Activated T-cell treated with anti-CD3 and anti-CD28 coated beads, Interleukin-2, amount 50 U/mL, for 24 hours (primary cell): ENCODE measurements around the gene LRRC37B.
"Not testable (repeated sequence)": the region's sequence is repeated elsewhere in the genome, so short reads cannot be mapped to it uniquely, and the experiment has no call there.

ENCODE experiments used
- DNase-seq: peaks from one replicate; pipeline ENCODE4 v3.0.0-alpha.2; 2020
- H3K27ac Mint-ChIP-seq: 2 replicates; pipeline ENCODE4 v1.8.0; 2020; ENCODE audit warnings: mild to moderate bottlenecking, mixed read lengths
- H3K27me3 Mint-ChIP-seq: 2 replicates; pipeline ENCODE4 v1.8.0; 2020; ENCODE audit warnings: mixed read lengths
- H3K36me3 Mint-ChIP-seq: 2 replicates; pipeline ENCODE4 v1.8.0; 2020; ENCODE audit warnings: low read depth, mixed read lengths
- H3K4me1 Mint-ChIP-seq: 2 replicates; pipeline ENCODE4 v1.8.0; 2020; ENCODE audit warnings: low read depth, mixed read lengths
- H3K4me3 Mint-ChIP-seq: 2 replicates; pipeline ENCODE4 v1.8.0; 2020; ENCODE audit warnings: mild to moderate bottlenecking, moderate library complexity, mixed read lengths
- H3K9me3 Mint-ChIP-seq: 2 replicates; pipeline ENCODE4 v1.8.0; 2020; ENCODE audit warnings: mixed read lengths

LRRC37B gene

DNA sequence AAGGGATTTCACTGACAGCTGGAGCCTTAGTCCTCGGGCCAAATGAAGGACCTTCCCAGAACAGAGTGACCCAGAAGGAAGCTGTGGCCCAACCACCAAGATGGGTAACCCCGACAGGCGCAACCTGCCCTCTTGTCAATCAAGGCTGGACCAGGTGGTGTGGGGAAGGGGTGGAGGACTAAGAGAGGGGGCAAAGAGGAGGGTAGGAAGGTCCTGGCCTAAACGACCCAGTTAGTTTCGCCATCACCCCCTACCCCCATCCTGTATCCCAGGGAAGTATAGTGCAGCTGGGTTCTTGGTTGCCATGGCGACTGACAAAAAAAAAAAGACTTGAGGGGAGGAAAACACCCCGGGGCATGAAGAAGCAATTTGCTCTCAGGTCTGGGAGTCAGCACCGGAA lies 54.7 kb downstream of the LRRC37B start:
- H3K4me3 Mint-ChIP-seq, DNase-seq, H3K36me3 Mint-ChIP-seq, H3K9me3 Mint-ChIP-seq, H3K4me1 Mint-ChIP-seq, H3K27me3 Mint-ChIP-seq, H3K27ac Mint-ChIP-seq: not testable (repeated sequence)

DNA sequence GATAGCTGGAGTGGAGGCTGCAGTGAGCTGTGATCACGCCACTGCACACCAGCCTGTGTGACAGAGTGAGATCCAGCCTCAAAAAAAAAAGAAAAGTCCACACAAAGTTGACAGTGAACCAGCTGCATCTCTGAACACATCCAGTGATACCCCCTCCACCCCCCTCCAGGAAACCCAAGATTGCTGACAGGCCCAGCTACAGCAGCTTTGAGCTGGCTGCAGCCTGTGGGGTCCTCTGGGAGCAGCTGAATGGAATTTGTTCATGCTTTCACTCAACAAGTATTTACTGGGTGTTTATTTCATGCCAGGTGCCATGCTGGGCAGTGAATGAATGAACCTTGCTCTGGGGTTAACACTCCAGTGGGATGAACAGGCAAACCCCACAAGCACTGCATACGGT lies 56.9 kb downstream of the LRRC37B start:
- not testable (repeated sequence) for H3K4me1 Mint-ChIP-seq, H3K27me3 Mint-ChIP-seq, H3K4me3 Mint-ChIP-seq

DNA sequence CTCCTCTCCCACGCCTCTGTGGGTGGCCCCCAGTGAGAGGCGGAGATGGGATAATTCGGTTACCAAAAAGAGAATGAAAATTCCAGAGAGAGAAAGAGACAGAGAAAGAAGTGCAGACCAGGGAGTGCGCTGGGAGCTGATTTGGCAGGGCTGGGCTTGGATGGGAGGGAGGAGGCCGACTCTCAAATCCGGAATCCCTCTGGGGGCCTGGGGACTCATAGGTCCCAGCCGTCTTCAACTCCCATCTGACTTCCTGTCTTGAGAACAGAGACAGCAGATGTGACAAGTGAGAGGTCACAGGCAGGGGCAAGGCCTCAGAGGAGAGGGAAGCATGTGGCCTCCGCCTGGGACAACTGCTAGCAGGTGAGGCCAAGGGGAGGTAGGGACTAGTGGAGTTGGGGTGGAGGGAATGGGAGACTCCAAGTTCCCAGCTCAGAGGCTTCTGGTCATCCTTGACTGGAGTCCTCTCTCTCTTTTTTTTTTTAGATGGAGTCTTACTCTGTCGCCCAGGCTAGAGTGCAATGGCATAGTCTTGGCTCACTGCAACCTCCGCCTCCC lies 59.0 kb downstream of the LRRC37B start:
- not testable (repeated sequence) for H3K27ac Mint-ChIP-seq, H3K9me3 Mint-ChIP-seq, H3K4me3 Mint-ChIP-seq, H3K36me3 Mint-ChIP-seq, H3K4me1 Mint-ChIP-seq, DNase-seq, H3K27me3 Mint-ChIP-seq

More for the DNA sequence above, 56.9 kb downstream of the LRRC37B start:
- not testable (repeated sequence) for H3K27ac Mint-ChIP-seq, DNase-seq, H3K9me3 Mint-ChIP-seq, H3K36me3 Mint-ChIP-seq

- H3K4me1 Mint-ChIP-seq, H3K36me3 Mint-ChIP-seq, H3K27me3 Mint-ChIP-seq, H3K9me3 Mint-ChIP-seq: not testable (repeated sequence)
- Mint-ChIP-seq H3K4me3 (peak overlapping the region; percentile 8), H3K27ac (peak overlapping the region; percentile 33)
- DNase-seq: peak; percentile 74
These were observed 59.9 kb downstream of the LRRC37B start for GRCh38 chr17:32066863-32067642.

DNA sequence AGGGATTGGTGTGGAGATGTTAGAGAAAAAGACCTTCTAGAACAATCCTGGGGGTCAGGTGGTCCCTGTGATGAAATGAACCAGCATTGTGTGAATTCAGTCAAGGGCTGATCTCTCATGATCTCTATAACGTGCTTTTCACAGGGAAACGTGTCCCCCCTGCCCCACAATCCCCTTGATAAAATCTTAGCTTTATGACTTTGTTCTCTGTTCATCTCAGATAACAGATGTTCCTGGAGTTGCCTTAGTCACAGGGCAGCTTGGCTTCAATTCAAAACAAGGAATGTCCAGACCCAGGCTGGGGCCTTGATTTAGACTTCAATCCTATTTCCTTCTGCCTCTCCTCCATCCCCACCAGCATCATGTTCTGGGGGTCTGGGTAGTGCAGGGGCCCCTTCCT lies 61.9 kb downstream of the LRRC37B start:
- DNase-seq: not testable (repeated sequence)

DNA sequence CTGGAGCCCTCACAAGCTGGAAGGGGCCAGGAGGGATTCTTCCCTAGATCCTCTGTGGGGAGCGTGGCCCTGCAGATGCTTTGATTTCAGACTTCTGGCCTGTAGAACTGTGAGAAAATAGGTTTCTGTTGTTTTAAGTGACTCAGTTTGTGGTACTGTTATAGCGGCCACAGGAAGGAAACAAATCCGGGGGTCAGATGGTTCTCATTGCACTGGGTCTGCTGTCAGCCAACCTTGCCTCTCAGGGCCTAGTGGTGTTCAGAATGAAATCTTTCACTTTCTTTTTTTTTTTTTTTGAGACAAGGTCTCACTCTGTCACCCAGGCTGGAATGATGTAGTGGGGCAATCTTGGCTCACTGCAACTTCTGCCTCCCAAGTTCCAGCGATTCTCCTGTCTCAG lies 64.8 kb downstream of the LRRC37B start:
- H3K9me3 Mint-ChIP-seq, H3K36me3 Mint-ChIP-seq, H3K4me3 Mint-ChIP-seq, H3K27ac Mint-ChIP-seq, H3K4me1 Mint-ChIP-seq, DNase-seq, H3K27me3 Mint-ChIP-seq: not testable (repeated sequence)

More for the DNA sequence above, 61.9 kb downstream of the LRRC37B start:
- not testable (repeated sequence) for H3K36me3 Mint-ChIP-seq, H3K27ac Mint-ChIP-seq, H3K4me3 Mint-ChIP-seq, H3K9me3 Mint-ChIP-seq, H3K4me1 Mint-ChIP-seq, H3K27me3 Mint-ChIP-seq

DNA sequence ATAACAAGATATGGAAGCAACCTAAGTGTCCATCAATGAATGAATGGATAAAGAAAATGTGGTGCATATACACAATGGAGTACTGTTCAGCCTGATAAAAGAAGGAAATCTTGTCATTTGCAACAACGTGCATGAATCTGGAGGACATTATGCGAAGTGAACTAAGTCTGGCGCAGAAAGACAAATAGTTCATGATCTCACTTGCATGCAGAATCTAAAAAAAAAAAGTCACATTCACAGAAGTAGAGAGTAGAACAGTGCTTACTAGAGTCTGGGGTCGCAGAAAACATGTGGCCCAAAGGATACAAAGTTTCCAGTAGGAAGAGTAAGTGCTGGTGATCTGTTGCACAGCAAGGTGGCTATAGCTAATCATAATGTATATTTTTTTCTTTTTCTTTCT lies 65.9 kb downstream of the LRRC37B start:
- not testable (repeated sequence) for H3K27ac Mint-ChIP-seq, H3K4me3 Mint-ChIP-seq, DNase-seq, H3K4me1 Mint-ChIP-seq, H3K36me3 Mint-ChIP-seq, H3K27me3 Mint-ChIP-seq, H3K9me3 Mint-ChIP-seq

- H3K36me3 Mint-ChIP-seq: not testable (repeated sequence)
These were observed 72.6 kb downstream of the LRRC37B start for GRCh38 chr17:32079753-32080152.

GRCh38 chr17:32083550-32083979 lies 76.4 kb downstream of the LRRC37B start:
- H3K27ac Mint-ChIP-seq, H3K4me3 Mint-ChIP-seq, H3K4me1 Mint-ChIP-seq, H3K36me3 Mint-ChIP-seq, H3K9me3 Mint-ChIP-seq, H3K27me3 Mint-ChIP-seq: not testable (repeated sequence)
- peak; percentile 62 for DNase-seq

More at GRCh38 chr17:32079753-32080152, 72.6 kb downstream of the LRRC37B start:
- DNase-seq: peak; percentile 72
- Mint-ChIP-seq H3K27ac (peak overlapping the region; percentile 93), H3K4me3 (peak overlapping the region; percentile 69)
- H3K27me3 Mint-ChIP-seq, H3K4me1 Mint-ChIP-seq, H3K9me3 Mint-ChIP-seq: not testable (repeated sequence)

GRCh38 chr17:32084003-32084941 lies 77.1 kb downstream of the LRRC37B start:
- H3K27me3 Mint-ChIP-seq, H3K4me1 Mint-ChIP-seq, H3K36me3 Mint-ChIP-seq, H3K27ac Mint-ChIP-seq, H3K9me3 Mint-ChIP-seq: not testable (repeated sequence)
- H3K4me3 Mint-ChIP-seq: peak overlapping the region; percentile 31
- DNase-seq: peak; percentile 69

DNA sequence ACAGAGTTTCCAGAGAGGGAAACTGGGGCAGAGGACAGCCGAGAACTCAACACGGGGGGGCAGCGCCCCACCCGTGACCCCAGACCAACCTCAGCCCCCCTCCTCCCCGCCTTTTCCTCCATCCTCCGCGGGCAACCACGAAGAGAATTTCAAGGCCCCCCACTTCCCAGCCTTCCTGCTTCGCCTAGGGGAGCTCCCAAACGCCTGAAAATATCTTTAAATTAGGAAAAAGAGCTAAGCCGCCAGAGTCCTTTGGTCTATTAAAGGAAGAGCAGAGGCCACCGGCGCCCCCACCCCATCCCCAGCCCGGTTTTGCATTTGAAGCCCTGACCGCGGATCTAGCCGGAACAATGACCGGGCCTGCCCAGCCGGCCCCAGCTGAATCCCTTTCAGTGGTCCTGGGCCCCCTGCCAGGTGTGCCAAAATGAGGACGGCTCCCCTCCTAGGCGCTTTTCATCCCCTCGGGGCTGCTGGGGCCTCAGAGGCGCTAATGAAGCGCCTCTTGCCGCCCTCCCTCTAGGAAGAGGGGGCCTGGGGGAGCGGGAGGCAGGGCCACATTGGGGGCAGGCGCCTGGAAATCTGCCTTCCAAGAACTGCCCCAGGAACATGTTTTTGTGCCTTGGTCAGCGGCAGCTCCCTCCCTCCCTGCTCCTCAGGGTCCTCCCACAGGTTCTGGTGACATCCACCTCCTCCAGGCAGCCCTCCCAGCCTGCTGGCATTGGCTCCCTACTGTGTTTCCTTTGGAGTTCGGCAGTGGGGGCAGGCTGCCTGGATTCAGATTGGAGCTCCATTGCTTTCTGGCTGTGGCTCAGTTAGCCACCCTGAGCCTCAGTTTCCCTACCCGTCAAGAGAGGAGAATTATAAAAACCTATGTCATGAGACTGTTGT lies 78.0 kb downstream of the LRRC37B start:
- not testable (repeated sequence) for H3K4me3 Mint-ChIP-seq, H3K27ac Mint-ChIP-seq, H3K9me3 Mint-ChIP-seq, H3K4me1 Mint-ChIP-seq, H3K36me3 Mint-ChIP-seq, H3K27me3 Mint-ChIP-seq, DNase-seq

DNA sequence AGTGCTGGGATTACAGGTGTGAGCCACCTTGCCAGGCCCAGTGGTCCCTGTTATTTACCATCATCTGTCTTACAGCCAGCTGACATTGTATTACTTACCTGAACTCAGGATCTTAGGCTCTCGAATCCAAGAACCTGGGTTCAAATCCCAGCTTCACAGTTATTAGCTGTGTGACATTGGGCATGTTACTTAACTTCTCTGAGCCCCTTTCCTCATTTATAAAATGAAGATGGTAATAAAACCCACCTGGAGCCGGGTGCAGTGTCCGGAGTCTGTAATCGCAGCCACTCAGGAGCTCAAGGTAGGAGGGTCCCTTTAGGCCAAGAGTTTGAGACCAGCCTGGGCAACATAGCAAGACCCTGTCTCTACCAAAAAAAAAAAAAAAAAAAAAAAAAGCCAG lies 79.7 kb downstream of the LRRC37B start:
- not testable (repeated sequence) for H3K4me3 Mint-ChIP-seq, DNase-seq, H3K27me3 Mint-ChIP-seq, H3K27ac Mint-ChIP-seq, H3K36me3 Mint-ChIP-seq, H3K9me3 Mint-ChIP-seq, H3K4me1 Mint-ChIP-seq

GRCh38 chr17:32092062-32092461 lies 84.9 kb downstream of the LRRC37B start:
- not testable (repeated sequence) for H3K27me3 Mint-ChIP-seq, H3K27ac Mint-ChIP-seq, H3K4me1 Mint-ChIP-seq, H3K4me3 Mint-ChIP-seq, H3K9me3 Mint-ChIP-seq, DNase-seq, H3K36me3 Mint-ChIP-seq

GRCh38 chr17:32099686-32100085 lies 92.5 kb downstream of the LRRC37B start:
- Mint-ChIP-seq H3K9me3 (no peaks in the 10 kb centered on the region), H3K4me1 (peaks cover 17% of the 10 kb centered on the region), H3K4me3 (no peak overlapping the region), H3K27me3 (no peaks in the 10 kb centered on the region), H3K36me3 (no peaks in the 10 kb centered on the region), H3K27ac (no peak overlapping the region)
- no peak for DNase-seq
